HepG2 (cell line): ENCODE results near the gene ZBTB4. TPM values are rescaled to one million over a fixed set of nuclear protein-coding genes. Genes with fewer than 3 reads are reported as not detected.

Experiments used
- CHCHD3 ChIP-seq: sonication (generic); formaldehyde crosslinking; IDR thresholded peaks from 2 replicates; pipeline ENCODE4 v1.8.0; 2022; ENCODE audit warnings: mild to moderate bottlenecking, missing genetic modification reagents, moderate library complexity
- FOXK2 ChIP-seq: fragments of 450-650 bp; IDR thresholded peaks from 2 replicates; pipeline ENCODE4 v1.6.1; 2016
- GATAD2A ChIP-seq: IDR thresholded peaks from 2 replicates; pipeline ENCODE4 v1.6.1; 2016
- HOXA7 ChIP-seq: sonication (generic); formaldehyde crosslinking; IDR thresholded peaks from 2 replicates; pipeline ENCODE4 v1.8.1; 2022; ENCODE audit warnings: mild to moderate bottlenecking, missing genetic modification reagents, moderate library complexity
- KMT2B ChIP-seq: IDR thresholded peaks from 2 replicates; pipeline ENCODE4 v1.6.1; 2016; ENCODE audit warnings: missing genetic modification reagents, missing compliant biosample characterization
- MYC ChIP-seq: sonication (generic); formaldehyde crosslinking; IDR thresholded peaks from 2 replicates; pipeline ENCODE4 v1.9.0; 2021; ENCODE audit warnings: missing genetic modification reagents, borderline replicate concordance
- MYNN ChIP-seq: sonication (generic); formaldehyde crosslinking; IDR thresholded peaks from 2 replicates; pipeline ENCODE4 v1.4.0; 2020; ENCODE audit warnings: mild to moderate bottlenecking, low read depth, missing genetic modification reagents
- NFYB ChIP-seq: sonication (generic); formaldehyde crosslinking; IDR thresholded peaks from 2 replicates; pipeline ENCODE4 v1.4.0; 2020; ENCODE audit warnings: missing genetic modification reagents
- SMAD1 ChIP-seq: sonication (generic); formaldehyde crosslinking; IDR thresholded peaks from 2 replicates; pipeline ENCODE4 v1.4.0; 2020; ENCODE audit warnings: missing genetic modification reagents, low read depth, mild to moderate bottlenecking, borderline replicate concordance
- ZNF207 ChIP-seq: fragments of 450-650 bp; IDR thresholded peaks from 2 replicates; pipeline ENCODE4 v1.6.1; 2016; ENCODE audit warnings: antibody characterized with exemption, borderline replicate concordance
- ZNF292 ChIP-seq: sonication (generic); formaldehyde crosslinking; IDR thresholded peaks from 2 replicates; pipeline ENCODE4 v1.8.1; 2022; ENCODE audit warnings: mild to moderate bottlenecking, low read depth, missing genetic modification reagents, borderline replicate concordance
- ZNF468 ChIP-seq: sonication (generic); formaldehyde crosslinking; IDR thresholded peaks from 2 replicates; pipeline ENCODE4 v1.8.0; 2022; ENCODE audit warnings: mild to moderate bottlenecking, moderate library complexity, missing genetic modification reagents
- ZNF678 ChIP-seq: sonication (generic); formaldehyde crosslinking; IDR thresholded peaks from 2 replicates; pipeline ENCODE4 v1.4.0; 2020; ENCODE audit warnings: mild to moderate bottlenecking, missing genetic modification reagents
- ZNF775 ChIP-seq: sonication (generic); formaldehyde crosslinking; IDR thresholded peaks from 2 replicates; pipeline ENCODE4 v1.4.0; 2020; ENCODE audit warnings: missing genetic modification reagents, mild to moderate bottlenecking, moderate library complexity, borderline replicate concordance
- ZNF83 ChIP-seq: sonication (generic); formaldehyde crosslinking; IDR thresholded peaks from 2 replicates; pipeline ENCODE4 v1.4.0; 2020; ENCODE audit warnings: missing genetic modification reagents, mild to moderate bottlenecking, borderline replicate concordance
- ZSCAN22 ChIP-seq: sonication (generic); formaldehyde crosslinking; IDR thresholded peaks from 2 replicates; pipeline ENCODE4 v1.4.0; 2020; ENCODE audit warnings: mild to moderate bottlenecking, missing genetic modification reagents
- polyA plus RNA-seq, 8 experiments: library from polyadenylated mRNA; depleted of rRNA in 3 of 8; stranded (reverse) in 7 of 8; unstranded in 1 of 8; fragments of >200 nt; fragmentation: Illumina TruSeq in 4 of 8; extraction: Trizol in 4 of 8; gene quantifications; 2 replicates each; pipeline versions ENCODE4 v1.2.1 to v1.2.3, GENCODE V29; 2011 to 2016; ENCODE audit warnings: low read depth in 4 of 8, missing spikeins in 1 of 8, mixed read lengths in 1 of 8; ENCODE audit not compliant: insufficient read depth in 1 of 8
- total RNA-seq, 5 experiments: library from RNA; depleted of rRNA; stranded (reverse); fragments of >200 nt; fragmentation: Illumina TruSeq; extraction: Trizol; gene quantifications; 2 replicates each; pipeline ENCODE4 v1.2.3, GENCODE V29; 2016; ENCODE audit warnings: low read depth in 1 of 5
- TF ChIP-seq, protein P1 (sequence below): IDR thresholded peaks from 2 replicates; pipeline ENCODE4 v1.6.1; 2016; ENCODE audit warnings: low read depth
- TF ChIP-seq, protein P2 (sequence below): sonication (generic); formaldehyde crosslinking; IDR thresholded peaks from 2 replicates; pipeline ENCODE4 v1.4.0; 2020; ENCODE audit warnings: missing genetic modification reagents, borderline replicate concordance
- TF ChIP-seq, protein P3 (sequence below): sonication (generic); formaldehyde crosslinking; IDR thresholded peaks from 2 replicates; pipeline ENCODE4 v1.9.0; 2021; ENCODE audit warnings: missing genetic modification reagents, borderline replicate concordance
- TF ChIP-seq, protein P4 (sequence below): sonication (generic); formaldehyde crosslinking; IDR thresholded peaks from 2 replicates; pipeline ENCODE4 v1.4.0; 2020; ENCODE audit warnings: missing genetic modification reagents
- TF ChIP-seq, protein P5 (sequence below): sonication (generic); formaldehyde crosslinking; IDR thresholded peaks from 2 replicates; pipeline ENCODE4 v1.5.0; 2020; ENCODE audit warnings: missing genetic modification reagents, mild to moderate bottlenecking, borderline replicate concordance

The ZBTB4 gene
- total and polyA plus RNA-seq, 2 of the 13 experiments (the other 11 are each of a cell fraction or from before 2014, with no cell fraction given), result 4.3 to 7.4 TPM

DNA sequence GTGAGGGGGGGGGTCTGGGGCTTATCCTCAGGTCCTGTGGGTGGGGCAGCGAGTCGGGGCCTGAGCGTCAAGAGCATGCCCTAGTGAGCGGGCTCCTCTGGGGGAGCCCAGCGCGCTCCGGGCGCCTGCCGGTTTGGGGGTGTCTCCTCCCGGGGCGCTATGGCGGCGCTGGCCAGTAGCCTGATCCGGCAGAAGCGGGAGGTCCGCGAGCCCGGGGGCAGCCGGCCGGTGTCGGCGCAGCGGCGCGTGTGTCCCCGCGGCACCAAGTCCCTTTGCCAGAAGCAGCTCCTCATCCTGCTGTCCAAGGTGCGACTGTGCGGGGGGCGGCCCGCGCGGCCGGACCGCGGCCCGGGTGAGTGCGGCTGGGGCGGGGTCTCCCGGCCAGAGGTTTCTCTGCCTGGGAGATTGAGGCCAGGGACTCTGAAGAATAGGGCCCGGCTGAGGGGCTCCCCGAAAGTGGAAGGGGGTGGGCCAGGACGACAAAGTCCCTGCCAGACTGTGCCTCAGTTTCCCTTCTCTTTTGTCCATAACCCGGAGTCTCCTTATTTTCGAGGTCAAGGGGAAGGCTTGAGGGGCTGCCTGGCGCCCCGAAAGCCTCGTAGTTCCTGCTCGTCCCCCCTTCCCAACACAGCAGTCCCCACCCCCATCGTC lies 39.8 kb downstream of the ZBTB4 start, which contains the start of gene FGF11 (continued):
- TF ChIP-seq MYC (CRISPR knock-in tag) (peak; percentile 39; the same call in 1 of the 2 replicates), ZSCAN22 (CRISPR knock-in tag) (no peak), ZNF207 (no peak), HOXA7 (no peak), FOXK2 (no peak), SMAD1 (CRISPR knock-in tag) (no peak), ZNF468 (no peak), KMT2B (CRISPR knock-in tag) (no peak), ZNF292 (CRISPR knock-in tag) (no peak), MYNN (no peak), ZNF83 (CRISPR knock-in tag) (no peak), CHCHD3 (CRISPR knock-in tag) (no peak), NFYB (CRISPR knock-in tag) (no peak), ZNF678 (CRISPR knock-in tag) (no peak), GATAD2A (CRISPR knock-in tag) (no peak), ZNF775 (CRISPR knock-in tag) (no peak)
- TF ChIP-seq, protein P1, sequence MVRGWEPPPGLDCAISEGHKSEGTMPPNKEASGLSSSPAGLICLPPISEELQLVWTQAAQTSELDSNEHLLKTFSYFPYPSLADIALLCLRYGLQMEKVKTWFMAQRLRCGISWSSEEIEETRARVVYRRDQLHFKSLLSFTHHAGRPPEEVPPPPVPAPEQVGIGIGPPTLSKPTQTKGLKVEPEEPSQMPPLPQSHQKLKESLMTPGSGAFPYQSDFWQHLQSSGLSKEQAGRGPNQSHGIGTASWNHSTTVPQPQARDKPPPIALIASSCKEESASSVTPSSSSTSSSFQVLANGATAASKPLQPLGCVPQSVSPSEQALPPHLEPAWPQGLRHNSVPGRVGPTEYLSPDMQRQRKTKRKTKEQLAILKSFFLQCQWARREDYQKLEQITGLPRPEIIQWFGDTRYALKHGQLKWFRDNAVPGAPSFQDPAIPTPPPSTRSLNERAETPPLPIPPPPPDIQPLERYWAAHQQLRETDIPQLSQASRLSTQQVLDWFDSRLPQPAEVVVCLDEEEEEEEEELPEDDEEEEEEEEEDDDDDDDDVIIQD (CRISPR knock-in tag), result no peak
- TF ChIP-seq, protein P2, sequence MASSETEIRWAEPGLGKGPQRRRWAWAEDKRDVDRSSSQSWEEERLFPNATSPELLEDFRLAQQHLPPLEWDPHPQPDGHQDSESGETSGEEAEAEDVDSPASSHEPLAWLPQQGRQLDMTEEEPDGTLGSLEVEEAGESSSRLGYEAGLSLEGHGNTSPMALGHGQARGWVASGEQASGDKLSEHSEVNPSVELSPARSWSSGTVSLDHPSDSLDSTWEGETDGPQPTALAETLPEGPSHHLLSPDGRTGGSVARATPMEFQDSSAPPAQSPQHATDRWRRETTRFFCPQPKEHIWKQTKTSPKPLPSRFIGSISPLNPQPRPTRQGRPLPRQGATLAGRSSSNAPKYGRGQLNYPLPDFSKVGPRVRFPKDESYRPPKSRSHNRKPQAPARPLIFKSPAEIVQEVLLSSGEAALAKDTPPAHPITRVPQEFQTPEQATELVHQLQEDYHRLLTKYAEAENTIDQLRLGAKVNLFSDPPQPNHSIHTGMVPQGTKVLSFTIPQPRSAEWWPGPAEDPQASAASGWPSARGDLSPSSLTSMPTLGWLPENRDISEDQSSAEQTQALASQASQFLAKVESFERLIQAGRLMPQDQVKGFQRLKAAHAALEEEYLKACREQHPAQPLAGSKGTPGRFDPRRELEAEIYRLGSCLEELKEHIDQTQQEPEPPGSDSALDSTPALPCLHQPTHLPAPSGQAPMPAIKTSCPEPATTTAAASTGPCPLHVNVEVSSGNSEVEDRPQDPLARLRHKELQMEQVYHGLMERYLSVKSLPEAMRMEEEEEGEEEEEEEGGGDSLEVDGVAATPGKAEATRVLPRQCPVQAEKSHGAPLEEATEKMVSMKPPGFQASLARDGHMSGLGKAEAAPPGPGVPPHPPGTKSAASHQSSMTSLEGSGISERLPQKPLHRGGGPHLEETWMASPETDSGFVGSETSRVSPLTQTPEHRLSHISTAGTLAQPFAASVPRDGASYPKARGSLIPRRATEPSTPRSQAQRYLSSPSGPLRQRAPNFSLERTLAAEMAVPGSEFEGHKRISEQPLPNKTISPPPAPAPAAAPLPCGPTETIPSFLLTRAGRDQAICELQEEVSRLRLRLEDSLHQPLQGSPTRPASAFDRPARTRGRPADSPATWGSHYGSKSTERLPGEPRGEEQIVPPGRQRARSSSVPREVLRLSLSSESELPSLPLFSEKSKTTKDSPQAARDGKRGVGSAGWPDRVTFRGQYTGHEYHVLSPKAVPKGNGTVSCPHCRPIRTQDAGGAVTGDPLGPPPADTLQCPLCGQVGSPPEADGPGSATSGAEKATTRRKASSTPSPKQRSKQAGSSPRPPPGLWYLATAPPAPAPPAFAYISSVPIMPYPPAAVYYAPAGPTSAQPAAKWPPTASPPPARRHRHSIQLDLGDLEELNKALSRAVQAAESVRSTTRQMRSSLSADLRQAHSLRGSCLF (CRISPR knock-in tag), result no peak
- TF ChIP-seq, protein P3, sequence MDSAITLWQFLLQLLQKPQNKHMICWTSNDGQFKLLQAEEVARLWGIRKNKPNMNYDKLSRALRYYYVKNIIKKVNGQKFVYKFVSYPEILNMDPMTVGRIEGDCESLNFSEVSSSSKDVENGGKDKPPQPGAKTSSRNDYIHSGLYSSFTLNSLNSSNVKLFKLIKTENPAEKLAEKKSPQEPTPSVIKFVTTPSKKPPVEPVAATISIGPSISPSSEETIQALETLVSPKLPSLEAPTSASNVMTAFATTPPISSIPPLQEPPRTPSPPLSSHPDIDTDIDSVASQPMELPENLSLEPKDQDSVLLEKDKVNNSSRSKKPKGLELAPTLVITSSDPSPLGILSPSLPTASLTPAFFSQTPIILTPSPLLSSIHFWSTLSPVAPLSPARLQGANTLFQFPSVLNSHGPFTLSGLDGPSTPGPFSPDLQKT (CRISPR knock-in tag), result no peak
- TF ChIP-seq, protein P4, sequence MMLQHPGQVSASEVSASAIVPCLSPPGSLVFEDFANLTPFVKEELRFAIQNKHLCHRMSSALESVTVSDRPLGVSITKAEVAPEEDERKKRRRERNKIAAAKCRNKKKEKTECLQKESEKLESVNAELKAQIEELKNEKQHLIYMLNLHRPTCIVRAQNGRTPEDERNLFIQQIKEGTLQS (CRISPR knock-in tag), result 0 out of 2 replicates have a peak, but pooled peaks have one; percentile 10
- TF ChIP-seq, protein P5, sequence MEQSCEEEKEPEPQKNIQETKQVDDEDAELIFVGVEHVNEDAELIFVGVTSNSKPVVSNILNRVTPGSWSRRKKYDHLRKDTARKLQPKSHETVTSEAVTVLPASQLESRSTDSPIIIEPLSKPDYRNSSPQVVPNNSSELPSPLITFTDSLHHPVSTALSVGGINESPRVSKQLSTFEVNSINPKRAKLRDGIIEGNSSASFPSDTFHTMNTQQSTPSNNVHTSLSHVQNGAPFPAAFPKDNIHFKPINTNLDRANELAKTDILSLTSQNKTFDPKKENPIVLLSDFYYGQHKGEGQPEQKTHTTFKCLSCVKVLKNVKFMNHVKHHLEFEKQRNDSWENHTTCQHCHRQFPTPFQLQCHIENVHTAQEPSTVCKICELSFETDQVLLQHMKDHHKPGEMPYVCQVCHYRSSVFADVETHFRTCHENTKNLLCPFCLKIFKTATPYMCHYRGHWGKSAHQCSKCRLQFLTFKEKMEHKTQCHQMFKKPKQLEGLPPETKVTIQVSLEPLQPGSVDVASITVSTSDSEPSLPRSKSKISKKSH (CRISPR knock-in tag), result no peak
